H1 (cell line): Measurements from ENCODE around the gene MCM3AP. TPM values are rescaled to one million over a fixed set of nuclear protein-coding genes. Genes with fewer than 3 reads are reported as not detected.

Experiments used
- CTCF ChIA-PET: fragments of 300-600 bp; sonication (Branson Sonifier 250); formaldehyde crosslinking; loops from one replicate; lab custom pipeline; 2021; ENCODE audit not compliant: partially characterized antibody; lab: Charles Lee
- POLR2A ChIA-PET: fragments of 300-600 bp; sonication (Branson Sonifier 250); formaldehyde crosslinking; loops from one replicate; lab custom pipeline; 2021; ENCODE audit warnings: inconsistent platforms; ENCODE audit not compliant: partially characterized antibody; lab: Charles Lee
- DNase-seq, 2 experiments: peaks; one replicate each; pipeline versions ENCODE4 v3.0.0 to v3.0.0-alpha.2; 2010 to 2022; ENCODE audit warnings: low spot score in 2 of 2, low read depth in 1 of 2, mixed read lengths in 1 of 2
- FAIRE-seq: peaks from 2 replicates; lab custom pipeline; 2011; peaks lifted over from hg19 to GRCh38; lab: Jason Lieb, UNC
- H2AFZ ChIP-seq: 2 replicates; pipeline ENCODE4 v1.8.1; 2012; ENCODE audit warnings: low read length, inconsistent platforms
- H2AK5ac ChIP-seq: 2 replicates; pipeline ENCODE4 v1.6.1; 2013; ENCODE audit warnings: low read depth, low read length
- H2BK120ac ChIP-seq: replicated peaks from 2 replicates; pipeline ENCODE3; 2013; ENCODE audit warnings: low read depth, low read length, inconsistent platforms
- H2BK12ac ChIP-seq: 2 replicates; pipeline ENCODE4 v1.6.1; 2013; ENCODE audit warnings: low read depth, low read length
- H2BK15ac ChIP-seq: 2 replicates; pipeline ENCODE4 v1.6.1; 2013; ENCODE audit warnings: low read length
- H2BK20ac ChIP-seq: 2 replicates; pipeline ENCODE4 v1.6.1; 2013; ENCODE audit warnings: low read length
- H2BK5ac ChIP-seq: 2 replicates; pipeline ENCODE4 v1.6.1; 2013; ENCODE audit warnings: low read depth, low read length
- H3K14ac ChIP-seq: 2 replicates; pipeline ENCODE4 v1.6.1; 2013; ENCODE audit warnings: inconsistent platforms; ENCODE audit not compliant: insufficient read length
- H3K18ac ChIP-seq: 2 replicates; pipeline ENCODE4 v1.6.1; 2013; ENCODE audit warnings: low read length; ENCODE audit errors: extremely low read depth
- H3K23ac ChIP-seq: 2 replicates; pipeline ENCODE4 v1.6.1; 2013; ENCODE audit warnings: inconsistent platforms; ENCODE audit not compliant: insufficient read length
- H3K23me2 ChIP-seq: 2 replicates; pipeline ENCODE4 v1.6.1; 2013; ENCODE audit warnings: low read depth, low read length
- H3K27ac ChIP-seq: 2 replicates; pipeline ENCODE4 v1.6.1; 2011; ENCODE audit warnings: low read depth, low read length, inconsistent platforms
- H3K27me3 ChIP-seq, 4 experiments: replicated peaks in 1 of 4; 1 replicate in 1 of 4; 2 replicates in 3 of 4; pipeline versions ENCODE4 v1.6.1 to v1.8.1; 2011 to 2013; ENCODE audit warnings: low read length in 3 of 4, mild to moderate bottlenecking in 3 of 4, inconsistent platforms in 2 of 4, mixed read lengths in 2 of 4, moderate library complexity in 1 of 4; ENCODE audit not compliant: control insufficient read depth in 3 of 4, insufficient read depth in 3 of 4; ENCODE audit errors: extremely low read depth in 1 of 4
- H3K36me3 ChIP-seq, 4 experiments: 2 replicates each; pipeline versions ENCODE4 v1.6.1 to v1.8.1; 2011 to 2013; ENCODE audit warnings: mild to moderate bottlenecking in 4 of 4, low read length in 3 of 4, moderate library complexity in 2 of 4, control low read depth in 1 of 4, inconsistent platforms in 1 of 4; ENCODE audit not compliant: insufficient read depth in 4 of 4, control insufficient read depth in 2 of 4
- H3K4ac ChIP-seq: replicated peaks from 2 replicates; pipeline ENCODE3; 2013; ENCODE audit warnings: low read length, low read depth, mixed read lengths, inconsistent platforms; ENCODE audit not compliant: insufficient read length
- H3K4me1 ChIP-seq, 4 experiments: replicated peaks in 1 of 4; 1 replicate in 1 of 4; 2 replicates in 3 of 4; pipeline versions ENCODE4 v1.6.1 to v1.8.1; 2011 to 2013; ENCODE audit warnings: low read length in 3 of 4, inconsistent platforms in 2 of 4, mixed read lengths in 1 of 4; ENCODE audit not compliant: insufficient read depth in 4 of 4, control insufficient read depth in 3 of 4
- H3K4me2 ChIP-seq, 2 experiments: 2 replicates each; pipeline versions ENCODE4 v1.6.1 to v1.8.1; 2011 to 2013; ENCODE audit warnings: low read depth in 2 of 2, low read length in 2 of 2, control low read depth in 1 of 2, inconsistent platforms in 1 of 2, mild to moderate bottlenecking in 1 of 2; ENCODE audit not compliant: insufficient read depth in 1 of 2
- H3K4me3 ChIP-seq, 4 experiments: fragments of 200-600, 300-600 bp in 1 of 4; sonication (generic), shearing (Covaris generic), sonication (Bioruptor Twin) in 1 of 4; 2 replicates each; pipeline versions ENCODE4 v1.5.1 to v1.8.1; 2011 to 2016; ENCODE audit warnings: low read length in 4 of 4, low read depth in 3 of 4, control low read depth in 2 of 4, inconsistent platforms in 2 of 4, mild to moderate bottlenecking in 2 of 4, mixed read lengths in 1 of 4, moderate library complexity in 1 of 4; ENCODE audit not compliant: insufficient read depth in 2 of 4; ENCODE audit errors: extremely low read depth in 1 of 4
- H3K56ac ChIP-seq: replicated peaks from 2 replicates; pipeline ENCODE3; 2013; ENCODE audit warnings: low read depth, mild to moderate bottlenecking, mixed read lengths, low read length, inconsistent platforms; ENCODE audit not compliant: insufficient read length
- H3K79me1 ChIP-seq: 2 replicates; pipeline ENCODE4 v1.6.1; 2013; ENCODE audit warnings: low read depth, low read length, control low read depth
- H3K79me2 ChIP-seq, 2 experiments: 2 replicates each; pipeline versions ENCODE4 v1.6.1 to v1.8.1; 2012 to 2013; ENCODE audit warnings: low read length in 2 of 2, mild to moderate bottlenecking in 2 of 2, inconsistent platforms in 1 of 2; ENCODE audit not compliant: insufficient read depth in 2 of 2, control insufficient read depth in 1 of 2
- H3K9ac ChIP-seq, 4 experiments: replicated peaks in 1 of 4; 1 replicate in 1 of 4; 2 replicates in 3 of 4; pipeline versions ENCODE4 v1.6.1 to v1.8.1; 2011 to 2013; ENCODE audit warnings: low read depth in 3 of 4, low read length in 3 of 4, control low read depth in 2 of 4, mild to moderate bottlenecking in 2 of 4, moderate library complexity in 2 of 4, inconsistent platforms in 1 of 4; ENCODE audit errors: extremely low read depth in 1 of 4
- H3K9me3 ChIP-seq, 2 experiments: 2 replicates each; pipeline versions ENCODE4 v1.6.1 to v1.8.1; 2012 to 2013; ENCODE audit warnings: mild to moderate bottlenecking in 2 of 2, moderate library complexity in 2 of 2, control low read depth in 1 of 2, inconsistent platforms in 1 of 2, low read depth in 1 of 2, low read length in 1 of 2, mixed read lengths in 1 of 2; ENCODE audit not compliant: insufficient read depth in 2 of 2
- H4K20me1 ChIP-seq, 2 experiments: replicated peaks in 1 of 2; 2 replicates each; pipeline versions ENCODE3 to v1.8.1; 2011 to 2013; ENCODE audit warnings: inconsistent platforms in 2 of 2, low read length in 2 of 2, mild to moderate bottlenecking in 1 of 2; ENCODE audit not compliant: insufficient read depth in 2 of 2, control insufficient read depth in 1 of 2
- H4K5ac ChIP-seq: 2 replicates; pipeline ENCODE4 v1.6.1; 2013; ENCODE audit warnings: low read length, low read depth, mixed read lengths, inconsistent platforms; ENCODE audit not compliant: insufficient read length
- H4K8ac ChIP-seq: 2 replicates; pipeline ENCODE4 v1.8.0; 2013; ENCODE audit warnings: mild to moderate bottlenecking, moderate library complexity, low read length, inconsistent platforms; ENCODE audit not compliant: insufficient read depth; ENCODE audit errors: extremely low read depth
- H4K91ac ChIP-seq: replicated peaks from 2 replicates; pipeline ENCODE3; 2013; ENCODE audit warnings: low read length, mixed read lengths, inconsistent platforms; ENCODE audit not compliant: insufficient read length
- ATF3 ChIP-seq: IDR thresholded peaks from 2 replicates; pipeline ENCODE4 v1.6.1; 2011; ENCODE audit warnings: low read depth, mild to moderate bottlenecking, low read length; ENCODE audit not compliant: insufficient read depth
- FOSL1 ChIP-seq: IDR thresholded peaks from 2 replicates; pipeline ENCODE4 v1.6.1; 2011; ENCODE audit warnings: mild to moderate bottlenecking, low read depth, low read length, moderate library complexity; ENCODE audit not compliant: insufficient read depth
- NANOG ChIP-seq: IDR thresholded peaks from 2 replicates; pipeline ENCODE4 v1.6.1; 2011; ENCODE audit warnings: low read length, low read depth, mild to moderate bottlenecking, inconsistent platforms; ENCODE audit not compliant: insufficient read depth, poor library complexity, severe bottlenecking
- SIRT6 ChIP-seq: IDR thresholded peaks from one replicate; pipeline ENCODE4 v1.7.1; 2012; ENCODE audit warnings: low read length, inconsistent platforms
- SIX5 ChIP-seq: IDR thresholded peaks from 2 replicates; pipeline ENCODE4 v1.6.1; 2011; ENCODE audit warnings: mild to moderate bottlenecking, low read depth, low read length
- TAF1 ChIP-seq: IDR thresholded peaks from 2 replicates; pipeline ENCODE4 v1.6.1; 2011; ENCODE audit warnings: mild to moderate bottlenecking, low read depth, low read length
- TEAD4 ChIP-seq: IDR thresholded peaks from 2 replicates; pipeline ENCODE4 v1.6.1; 2012; ENCODE audit warnings: low read depth, low read length, inconsistent platforms, mixed read lengths
- WGBS, 2 experiments: shearing (Covaris generic) in 1 of 2; methylation state at CpG; one replicate each; pipeline versions ENCODE4 v1.1.6 to v1.1.7; 2013 to 2015; ENCODE audit warnings: low lambda C conversion rate in 2 of 2, mixed read lengths in 2 of 2, inconsistent platforms in 1 of 2, low coverage in 1 of 2, missing lambda C conversion rate in 1 of 2; ENCODE audit not compliant: insufficient replicate concordance in 2 of 2, insufficient coverage in 1 of 2, insufficient read length in 1 of 2; ENCODE audit errors: extremely low coverage in 1 of 2, missing lambda C conversion rate in 1 of 2; 5-methylcytosine and 5-hydroxymethylcytosine counted together
- polyA plus RNA-seq, 7 experiments: library from polyadenylated mRNA; depleted of rRNA in 3 of 7; stranded (reverse) in 5 of 7; unstranded in 2 of 7; fragments of >200 nt in 5 of 7; fragments of 200-250 nt in 2 of 7; gene quantifications; 1 replicate in 5 of 7; 2 replicates in 1 of 7; 4 replicates in 1 of 7; pipeline versions ENCODE4 v1.2.1 to v1.2.3, GENCODE V29; 2011 to 2013; ENCODE audit warnings: missing spikeins in 2 of 7, mixed read lengths in 2 of 7
- total RNA-seq: library from RNA; stranded (reverse); fragmentation: NEBNext Ultra II Directional; extraction: Animal tissue kit (Norgen Biotek cat#: 25700); gene quantifications from 2 replicates; pipeline ENCODE4 v1.2.1, GENCODE V29; 2021

MCM3AP gene
- total and polyA plus RNA-seq, 2 of the 8 experiments (the other 6 are each of a cell fraction or from before 2014, with no cell fraction given) = 37.2 to 119 TPM

- POLR2A ChIA-PET = interaction anchor here (0.5 to 2.2 kb wide), 8 partner anchors 12 to 38 kb away, joined by 3 to 6 read pairs (median 5); no protein-coding TSS in a partner anchor
These were observed 678 bp downstream of the MCM3AP start for GRCh38 chr21:46284733-46285132.

More at GRCh38 chr21:46284733-46285132, 678 bp downstream of the MCM3AP start:
- Histone ChIP-seq H4K20me1 (peaks cover 7 to 15% of the 10 kb centered on the region in 2 experiments), H4K91ac (no peak overlapping the region), H2AFZ (no peak overlapping the region), H3K4me1 (peaks cover 3 to 9% (median 4%) of the 10 kb centered on the region in 4 experiments; a peak in 5 of 7 replicates), H2BK20ac (no peak overlapping the region), H3K18ac (no peak overlapping the region), H3K56ac (no peak overlapping the region), H2BK5ac (no peak overlapping the region), H4K8ac (no peak overlapping the region), H4K5ac (no peak overlapping the region), H3K23me2 (peaks cover 4% of the 10 kb centered on the region), H3K14ac (no peak overlapping the region), H2AK5ac (no peak overlapping the region), H3K27me3 (no peaks in the 10 kb centered on the region), H3K79me2 (peaks cover 14 to 50% of the 10 kb centered on the region in 2 experiments), H3K23ac (no peak overlapping the region), H3K79me1 (peaks cover 9% of the 10 kb centered on the region), H3K4me2 (peak overlapping the region; percentile 62 to 71), H2BK15ac (no peak overlapping the region), H2BK120ac (no peak overlapping the region), H3K4ac (no peak overlapping the region), H3K36me3 (peaks cover 4 to 35% (median 14%) of the 10 kb centered on the region in 4 experiments), H3K9ac (no peak overlapping the region; a peak in 1 of 7 replicates), H3K9me3 (no peaks in the 10 kb centered on the region), H2BK12ac (no peak overlapping the region), H3K27ac (no peak overlapping the region), H3K4me3 (peak overlapping the region; percentile 55 to 90 (median 74); a peak in 5 of 8 replicates)
- DNase-seq = no peak
- TF ChIP-seq TEAD4 (no peak), FOSL1 (no peak), ATF3 (no peak), TAF1 (no peak), SIRT6 (no peak), NANOG (no peak), SIX5 (no peak)
- CTCF ChIA-PET = interaction anchor here (0.6 to 2.6 kb wide), 9 partner anchors 10 to 48 kb away, joined by 3 to 9 read pairs (median 4); a partner anchor contains a TSS
- no peak for FAIRE-seq
- 89% methylated on average over 1 of the region's 1 CpG; no CpG with 5 or more reads in 1 of the 2 experiments for WGBS, 2 experiments
